Measurements from ENCODE around the gene C2. TPM values are rescaled to one million over a fixed set of nuclear protein-coding genes. Genes with fewer than 3 reads are reported as not detected.
A peak's percentile ranks its signal among the peaks of the same experiment; 100 is the strongest.

C2 gene
- total and polyA plus RNA-seq, 2 donors (not counting 1 experiment from before 2014, with no cell fraction given): 0.28 to 3.4 TPM

- no peaks in the 10 kb centered on the region for H3K27me3 ChIP-seq (replicated peaks in 1 of 4; ENCODE audit: control extremely low read depth in 1 of 4, control insufficient read depth in 3 of 4, insufficient read depth in 4 of 4, low read length in 3 of 4)
- H2AFZ ChIP-seq (ENCODE audit: insufficient read depth, low read depth, low read length, poor library complexity, severe bottlenecking): peak overlapping the region; percentile 99
- Mint-ChIP-seq H3K27me3 (no peaks in the 10 kb centered on the region), H3K4me3 (peak overlapping the region; percentile 82), H3K4me1 (peaks cover 31% of the 10 kb centered on the region), H3K27ac (peak overlapping the region; percentile 87), H3K9me3 (ENCODE audit: insufficient read depth) (no peaks in the 10 kb centered on the region)
- no peak for TF ChIP-seq EZH2 (IDR thresholded peaks at IDR 0.05; ENCODE audit: borderline replicate concordance, insufficient read depth, low read depth, low read length, poor library complexity, severe bottlenecking)
- no peak for TF ChIP-seq CTCF (IDR thresholded peaks at IDR 0.05)
- ATAC-seq (ENCODE audit: low read depth) (no peak), DNase-seq (no peak)
- H3K79me2 ChIP-seq (ENCODE audit: control insufficient read depth, insufficient read depth, low read length): peaks cover 4% of the 10 kb centered on the region
- H3K4me3 ChIP-seq (ENCODE audit: control extremely low read depth in 1 of 5, extremely low read depth in 1 of 5, insufficient read depth in 1 of 5, low read depth in 2 of 5, low read length in 4 of 5): peak overlapping the region in 4 of 5 experiments; percentile 80 to 100 (median 91)
- POLR2A ChIA-PET: interaction anchor here (1.7 kb wide), 1 partner anchor 74 kb away, joined by 6 read pairs; the partner anchor contains the start of gene DXO
- H3K27ac ChIP-seq (ENCODE audit: low read length in 2 of 2): peak overlapping the region; percentile 63 to 78
- peak overlapping the region; percentile 96 for H3K4me2 ChIP-seq (replicated peaks; ENCODE audit: low read depth, low read length, poor library complexity, severe bottlenecking)
- intact Hi-C loops (cut with micrococcal nuclease): loop anchor here (2.0 to 5.0 kb wide), 5 partner anchors 159 to 350 kb away; partner anchors contain the start of genes ATP6V1G2, BAG6, CLIC1 and NFKBIL1
- CTCF ChIA-PET: interaction anchor here (0.6 kb wide), 1 partner anchor 11 kb away, joined by 3 read pairs; no protein-coding TSS in a partner anchor
- no peaks in the 10 kb centered on the region for H3K9me3 ChIP-seq (ENCODE audit: control extremely low read depth in 1 of 3, control insufficient read depth in 2 of 3, insufficient read depth in 1 of 3, low read length in 2 of 3)
- 32% methylated on average over 2 of the region's 4 CpGs for WGBS (ENCODE audit: insufficient coverage)
- H3K9ac ChIP-seq (ENCODE audit: low read length): peak overlapping the region; percentile 95
- H3K4me1 ChIP-seq (ENCODE audit: control insufficient read depth in 2 of 2, insufficient read depth in 2 of 2, low read length in 2 of 2): peaks cover 9 to 25% of the 10 kb centered on the region in 2 donors
- H4K20me1 ChIP-seq (ENCODE audit: control insufficient read depth, insufficient read depth, low read length, poor library complexity, severe bottlenecking): no peaks in the 10 kb centered on the region
- peaks cover 0 to 21% of the 10 kb centered on the region in 2 experiments for H3K36me3 ChIP-seq (replicated peaks in 1 of 2; ENCODE audit: control extremely low read depth in 1 of 2, control insufficient read depth in 1 of 2, extremely low read depth in 1 of 2, insufficient read depth in 2 of 2, low read length in 1 of 2)
Observed at GRCh38 chr6:31896493-31896855, 31.0 kb upstream of the C2 start.

All from B cell (primary cell).